Naive thymus-derived CD4-positive, alpha-beta T cell (primary cell): Measurements from ENCODE around the gene APOB. TPM values are rescaled to one million over a fixed set of nuclear protein-coding genes. Genes with fewer than 3 reads are reported as not detected.

Experiments
- ATAC-seq: fragments of 150-1000 bp; cut with Tn5 transposase; 2 replicates; pipeline ENCODE4 v1.10.0; 2021; ENCODE audit warnings: mild to moderate bottlenecking, moderate library complexity
- CTCF ChIA-PET: fragments of 350-600 bp; sonication (Branson Sonifier 250); formaldehyde crosslinking; loops from one replicate; lab custom pipeline; 2021; ENCODE audit warnings: antibody characterized with exemption; lab: Charles Lee
- POLR2A ChIA-PET: fragments of 350-600 bp; sonication (Branson Sonifier 250); formaldehyde crosslinking; loops from one replicate; lab custom pipeline; 2021; ENCODE audit warnings: antibody characterized with exemption, inconsistent platforms; lab: Charles Lee
- DNase-seq, 9 donors: peaks; one replicate each; pipeline versions ENCODE4 v3.0.0 to v3.0.0-alpha.2; 2020 to 2022; ENCODE audit warnings: mixed read lengths in 1 of 9
- H3K27ac ChIP-seq: one replicate; pipeline ENCODE4 v1.7.0; 2013; ENCODE audit warnings: mild to moderate bottlenecking, low read depth, low read length, moderate library complexity
- H3K27me3 ChIP-seq, 2 donors: one replicate each; pipeline ENCODE4 v1.7.0; 2013; ENCODE audit warnings: low read length in 2 of 2, mild to moderate bottlenecking in 2 of 2, moderate library complexity in 2 of 2; ENCODE audit not compliant: control insufficient read depth in 2 of 2, insufficient read depth in 2 of 2
- H3K36me3 ChIP-seq, 3 experiments: 1 replicate in 2 of 3; 2 replicates in 1 of 3; pipeline ENCODE4 v1.7.0; 2013; ENCODE audit warnings: low read length in 3 of 3, mild to moderate bottlenecking in 3 of 3, moderate library complexity in 1 of 3; ENCODE audit not compliant: insufficient read depth in 3 of 3, control insufficient read depth in 2 of 3
- H3K4me1 ChIP-seq, 2 donors: one replicate each; pipeline ENCODE4 v1.7.0; 2013; ENCODE audit warnings: low read length in 2 of 2, mild to moderate bottlenecking in 2 of 2, moderate library complexity in 1 of 2; ENCODE audit not compliant: control insufficient read depth in 2 of 2, insufficient read depth in 2 of 2
- H3K4me3 ChIP-seq: 2 replicates; pipeline ENCODE4 v1.7.0; 2013; ENCODE audit warnings: mild to moderate bottlenecking, low read length
- H3K9me3 ChIP-seq, 3 experiments: 1 replicate in 2 of 3; 2 replicates in 1 of 3; pipeline ENCODE4 v1.7.0; 2013; ENCODE audit warnings: low read length in 3 of 3; ENCODE audit not compliant: control insufficient read depth in 2 of 3
- H3K27ac Mint-ChIP-seq, 9 donors: one replicate each; pipeline ENCODE4 v1.8.0; 2020 to 2022; ENCODE audit warnings: mixed read lengths in 9 of 9, mild to moderate bottlenecking in 8 of 9, moderate library complexity in 5 of 9, inconsistent platforms in 2 of 9
- H3K27me3 Mint-ChIP-seq, 5 donors: one replicate each; pipeline ENCODE4 v1.8.0; 2021 to 2022; ENCODE audit warnings: mixed read lengths in 5 of 5, mild to moderate bottlenecking in 1 of 5
- H3K36me3 Mint-ChIP-seq, 5 donors: one replicate each; pipeline ENCODE4 v1.8.0; 2020 to 2022; ENCODE audit warnings: mixed read lengths in 5 of 5, mild to moderate bottlenecking in 3 of 5, inconsistent platforms in 1 of 5
- H3K4me1 Mint-ChIP-seq, 7 donors: one replicate each; pipeline ENCODE4 v1.8.0; 2020 to 2022; ENCODE audit warnings: mixed read lengths in 7 of 7, mild to moderate bottlenecking in 3 of 7, inconsistent platforms in 1 of 7
- H3K4me3 Mint-ChIP-seq, 10 donors: one replicate each; pipeline ENCODE4 v1.8.0; 2020 to 2022; ENCODE audit warnings: mild to moderate bottlenecking in 10 of 10, mixed read lengths in 10 of 10, moderate library complexity in 6 of 10, inconsistent platforms in 2 of 10
- H3K9me3 Mint-ChIP-seq, 11 donors: one replicate each; pipeline ENCODE4 v1.8.0; 2020 to 2022; ENCODE audit warnings: mixed read lengths in 11 of 11, mild to moderate bottlenecking in 4 of 11, inconsistent platforms in 1 of 11, moderate library complexity in 1 of 11
- intact Hi-C, 2 donors: fragments of 100-400 bp; cut with micrococcal nuclease; formaldehyde crosslinking; loops; one replicate each; pipeline ENCODE4 v1.15.1; 2023
- polyA plus RNA-seq, 2 donors: library from polyadenylated mRNA; unstranded; fragments of 300-500 nt; fragmentation: Illumina TruSeq; gene quantifications; one replicate each; pipeline ENCODE4 v1.2.3, GENCODE V29; 2021
- total RNA-seq, 6 experiments: library from RNA in 5 of 6; stranded (reverse) in 5 of 6; gene quantifications; 1 replicate in 5 of 6; 2 replicates in 1 of 6; pipeline ENCODE4 v1.2.3 and lab custom pipeline; 2021 to 2026

The APOB gene
- total and polyA plus RNA-seq, 7 experiments from 2014 or later = not detected

DNA sequence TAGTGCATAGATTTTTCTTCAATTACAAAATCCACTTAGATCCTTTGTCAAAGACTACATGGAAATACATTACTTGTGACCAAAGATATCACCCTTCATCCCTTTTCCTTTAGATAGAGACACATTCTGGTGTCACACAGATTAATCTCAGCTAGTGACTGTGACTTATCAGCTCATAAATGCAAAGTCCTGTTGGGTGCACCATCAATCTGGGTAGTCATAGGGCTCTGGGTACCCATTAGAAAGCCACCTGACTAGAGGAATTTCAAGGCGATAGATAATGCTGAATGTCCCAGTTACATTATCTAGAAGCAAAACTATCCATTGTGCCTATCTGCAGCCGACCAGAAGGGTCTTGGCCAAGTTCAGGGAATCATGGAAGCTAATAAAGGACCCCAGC, 2.6 kb upstream of the APOB start:
- H3K9me3 Mint-ChIP-seq = peaks cover 0 to 3% (median 0%) of the 10 kb centered on the region in 11 donors
- no peak for DNase-seq
- peaks cover 3 to 8% (median 5%) of the 10 kb centered on the region in 7 donors for H3K4me1 Mint-ChIP-seq
- Histone ChIP-seq H3K27ac (no peak overlapping the region), H3K36me3 (no peaks in the 10 kb centered on the region), H3K9me3 (no peaks in the 10 kb centered on the region), H3K4me1 (no peaks in the 10 kb centered on the region), H3K27me3 (no peaks in the 10 kb centered on the region), H3K4me3 (no peak overlapping the region)
- no peak overlapping the region for H3K4me3 Mint-ChIP-seq
- H3K27ac Mint-ChIP-seq = no peak overlapping the region
- no peaks in the 10 kb centered on the region for H3K36me3 Mint-ChIP-seq
- CTCF ChIA-PET = no interaction called here
- no peak for ATAC-seq
- intact Hi-C loops = no loop called here
- H3K27me3 Mint-ChIP-seq = peaks cover 19 to 51% (median 42%) of the 10 kb centered on the region in 5 donors
- POLR2A ChIA-PET = no interaction called here

DNA sequence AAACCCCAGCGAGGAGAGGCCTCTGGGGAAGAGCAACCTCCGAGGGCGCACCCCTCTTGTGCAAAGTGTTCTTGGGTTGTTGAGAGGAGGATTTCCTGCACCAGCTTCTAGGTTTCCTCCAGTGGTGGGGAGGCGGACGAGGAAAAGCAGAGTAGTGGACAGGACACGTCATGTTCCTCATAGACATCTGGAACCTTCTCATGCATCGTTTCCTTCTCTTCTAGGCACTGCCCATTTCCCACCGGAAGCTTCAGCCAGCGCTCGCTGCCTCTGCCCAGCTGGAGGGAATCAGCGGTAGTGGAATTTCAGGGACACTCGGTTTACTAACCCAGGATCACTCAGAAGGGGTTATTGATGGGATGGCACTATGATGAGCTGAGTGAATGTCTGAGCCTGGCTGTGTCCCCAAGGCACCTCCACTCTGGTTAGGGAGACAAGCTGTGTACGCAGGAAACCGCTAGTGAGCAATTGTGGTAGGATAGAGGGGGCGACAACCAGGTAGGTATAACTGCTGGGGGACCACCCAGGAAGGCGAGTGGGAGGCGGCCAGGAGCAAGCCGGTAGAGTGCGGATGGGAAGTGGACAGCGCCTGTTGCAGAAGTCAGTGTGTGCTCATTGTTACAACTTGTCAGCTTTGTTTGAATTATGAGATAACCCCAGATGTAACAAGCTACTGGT, 960 bp upstream of the APOB start:
- Mint-ChIP-seq H3K27ac (no peak overlapping the region), H3K9me3 (peaks cover 0 to 3% (median 0%) of the 10 kb centered on the region in 11 donors), H3K4me1 (peaks cover 3 to 8% (median 5%) of the 10 kb centered on the region in 7 donors), H3K36me3 (no peaks in the 10 kb centered on the region), H3K4me3 (peak overlapping the region in 1 of 10 donors; percentile 33), H3K27me3 (peaks cover 19 to 52% (median 42%) of the 10 kb centered on the region in 5 donors)
- Histone ChIP-seq H3K4me3 (no peak overlapping the region), H3K9me3 (no peaks in the 10 kb centered on the region), H3K27me3 (no peaks in the 10 kb centered on the region), H3K4me1 (no peaks in the 10 kb centered on the region), H3K36me3 (no peaks in the 10 kb centered on the region), H3K27ac (no peak overlapping the region)
- peak; percentile 3 for ATAC-seq
- no peak for DNase-seq
- intact Hi-C loops = no loop called here
- ChIA-PET POLR2A (no interaction called here), CTCF (interaction anchor here (1.0 kb wide), 1 partner anchor 9 kb away, joined by 4 read pairs; no protein-coding TSS in a partner anchor)

DNA sequence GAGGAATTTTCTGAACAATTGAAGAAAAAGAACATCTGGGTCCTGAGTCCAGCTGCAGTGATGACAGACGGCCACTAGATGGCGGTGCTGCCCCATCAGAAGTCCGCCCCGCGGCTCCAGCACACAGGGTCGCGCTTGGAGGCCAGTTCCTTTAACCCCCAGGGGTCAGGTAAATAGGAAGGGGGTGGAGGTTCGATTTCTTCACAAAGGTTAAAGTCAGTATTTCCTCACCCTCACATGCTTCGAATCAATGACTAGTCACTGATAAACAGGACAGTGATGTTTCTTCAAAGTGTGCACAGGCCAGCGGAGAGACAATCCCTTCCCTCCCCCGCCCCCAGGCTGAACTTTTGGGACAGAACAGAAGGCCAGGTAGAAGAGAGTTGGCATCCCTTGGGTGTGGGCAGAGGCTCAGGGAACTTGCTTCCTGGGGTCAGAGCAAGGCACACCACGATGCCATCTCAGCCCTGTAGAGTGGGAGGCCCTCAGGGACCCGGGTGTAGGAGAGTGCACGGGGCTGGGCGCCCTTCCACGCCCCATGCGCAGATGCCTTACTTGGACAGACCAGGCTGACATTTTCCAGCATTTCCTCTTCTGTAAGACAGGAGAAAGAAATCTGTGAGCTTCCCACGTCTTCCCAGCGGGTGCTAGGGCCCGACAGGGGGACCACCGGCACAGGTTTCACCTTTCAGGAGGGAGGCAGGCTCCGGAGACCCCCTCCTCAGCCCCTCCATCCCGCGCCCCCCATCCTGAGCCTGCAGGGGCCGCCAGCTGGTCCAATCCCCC, 722 bp downstream of the APOB start:
- DNase-seq (peak; percentile 5 to 55 (median 35)), ATAC-seq (peak; percentile 63)
- Mint-ChIP-seq H3K9me3 (no peaks in the 10 kb centered on the region), H3K27me3 (peaks cover 19 to 55% (median 41%) of the 10 kb centered on the region in 5 donors), H3K36me3 (no peaks in the 10 kb centered on the region), H3K4me3 (peak overlapping the region in 8 of 10 donors; percentile 0 to 61 (median 21)), H3K4me1 (peaks cover 3 to 8% (median 5%) of the 10 kb centered on the region in 7 donors), H3K27ac (no peak overlapping the region)
- CTCF ChIA-PET = interaction anchor here (1.1 to 2.2 kb wide), 2 partner anchors 9 to 11 kb away, joined by 5 to 9 read pairs; no protein-coding TSS in a partner anchor
- H3K27ac ChIP-seq = no peak overlapping the region
- no peaks in the 10 kb centered on the region for H3K9me3 ChIP-seq
- H3K36me3 ChIP-seq = no peaks in the 10 kb centered on the region
- POLR2A ChIA-PET = no interaction called here
- no peaks in the 10 kb centered on the region for H3K27me3 ChIP-seq
- H3K4me1 ChIP-seq = no peaks in the 10 kb centered on the region
- H3K4me3 ChIP-seq = no peak overlapping the region
- intact Hi-C loops = loop anchor here (1.0 kb wide), 2 partner anchors 75 to 274 kb away; no protein-coding TSS in a partner anchor

DNA sequence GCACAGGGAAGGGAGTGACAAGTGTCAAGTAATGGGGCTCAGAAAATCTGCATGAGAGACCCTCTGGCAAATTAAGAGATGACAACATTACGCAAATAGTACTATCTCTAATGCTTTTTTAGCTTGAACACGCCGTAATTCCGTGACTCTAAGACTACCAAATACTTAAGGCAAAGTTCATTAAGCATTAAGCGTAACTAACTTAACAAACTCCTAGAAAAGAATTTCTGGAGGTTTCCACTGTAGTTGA, 1.2 kb downstream of the APOB start:
- Mint-ChIP-seq H3K36me3 (no peaks in the 10 kb centered on the region), H3K27me3 (peaks cover 19 to 51% (median 41%) of the 10 kb centered on the region in 5 donors), H3K4me3 (peak overlapping the region in 2 of 10 donors; percentile 58 to 61), H3K27ac (no peak overlapping the region), H3K9me3 (no peaks in the 10 kb centered on the region), H3K4me1 (peaks cover 3 to 8% (median 5%) of the 10 kb centered on the region in 7 donors)
- no peaks in the 10 kb centered on the region for H3K36me3 ChIP-seq
- H3K9me3 ChIP-seq = no peaks in the 10 kb centered on the region
- ATAC-seq = no peak
- no peaks in the 10 kb centered on the region for H3K27me3 ChIP-seq
- CTCF ChIA-PET = interaction anchor here (1.1 to 2.2 kb wide), 2 partner anchors 10 kb away, joined by 5 to 9 read pairs; no protein-coding TSS in a partner anchor
- intact Hi-C loops = no loop called here
- no peak for DNase-seq
- no peak overlapping the region for H3K4me3 ChIP-seq
- H3K4me1 ChIP-seq = no peaks in the 10 kb centered on the region
- H3K27ac ChIP-seq = no peak overlapping the region
- POLR2A ChIA-PET = no interaction called here

DNA sequence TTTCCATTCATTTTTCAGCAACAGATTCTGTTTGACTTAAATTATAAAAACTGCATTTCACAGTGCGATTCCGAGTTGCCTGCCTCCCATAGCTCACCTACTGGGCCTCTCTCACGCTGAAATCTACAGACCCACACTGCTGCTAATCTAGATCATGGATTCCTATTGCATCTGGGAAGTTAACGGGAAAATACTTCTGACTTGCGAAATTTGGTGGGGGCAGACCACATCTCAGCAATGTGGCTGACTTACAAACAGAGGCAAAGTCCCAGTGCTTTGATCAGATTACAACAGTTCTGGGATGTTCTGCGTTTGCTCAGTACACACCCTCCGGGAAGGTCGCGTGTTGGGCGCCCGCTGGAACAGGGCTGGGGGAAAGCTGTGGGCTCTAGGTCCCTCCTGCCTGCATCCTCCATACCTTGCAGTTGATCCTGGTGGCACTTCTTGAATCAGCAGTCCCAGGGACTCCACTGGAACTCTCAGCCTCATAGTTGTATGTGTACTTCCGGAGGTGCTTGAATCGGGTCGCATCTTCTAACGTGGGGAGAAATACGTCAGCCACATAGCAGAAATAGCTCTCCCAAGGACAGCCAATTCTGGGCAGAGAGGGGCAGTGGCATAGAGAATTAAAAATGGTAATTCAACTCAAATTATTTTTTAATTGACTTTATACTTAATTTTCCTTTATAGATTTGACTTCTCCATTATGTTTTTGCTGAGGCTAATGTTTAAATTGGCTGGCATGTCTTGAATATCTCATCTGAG, 1.7 kb downstream of the APOB start:
- ChIA-PET POLR2A (no interaction called here), CTCF (interaction anchor here (1.1 to 2.2 kb wide), 2 partner anchors 10 kb away, joined by 5 to 9 read pairs; no protein-coding TSS in a partner anchor)
- Mint-ChIP-seq H3K27ac (no peak overlapping the region), H3K4me1 (peaks cover 3 to 8% (median 5%) of the 10 kb centered on the region in 7 donors), H3K9me3 (no peaks in the 10 kb centered on the region), H3K36me3 (no peaks in the 10 kb centered on the region), H3K4me3 (no peak overlapping the region), H3K27me3 (peaks cover 19 to 48% (median 41%) of the 10 kb centered on the region in 5 donors)
- DNase-seq = no peak
- Histone ChIP-seq H3K36me3 (no peaks in the 10 kb centered on the region), H3K27ac (no peak overlapping the region), H3K9me3 (no peaks in the 10 kb centered on the region), H3K4me3 (no peak overlapping the region), H3K27me3 (no peaks in the 10 kb centered on the region), H3K4me1 (no peaks in the 10 kb centered on the region)
- intact Hi-C loops = no loop called here
- no peak for ATAC-seq

DNA sequence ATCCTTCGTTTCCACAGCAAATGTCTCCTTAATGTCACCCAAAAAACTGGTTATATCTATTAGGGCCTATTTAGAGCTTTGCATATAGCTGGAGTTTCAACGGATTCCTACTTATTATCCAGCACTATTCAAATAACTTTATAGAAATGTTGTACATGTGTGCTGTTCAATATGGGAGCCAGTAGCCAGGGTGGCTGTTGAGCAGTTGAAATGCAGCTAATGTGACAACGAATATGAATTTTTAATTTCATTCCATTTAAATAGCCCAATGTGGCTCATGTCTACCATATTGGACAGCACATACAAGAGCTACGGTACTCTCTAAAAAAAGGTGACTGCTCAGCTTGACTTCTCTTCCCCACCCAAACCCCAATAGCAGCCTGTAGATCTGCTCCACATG, 2.4 kb downstream of the APOB start:
- DNase-seq (no peak), ATAC-seq (no peak)
- H3K4me1 Mint-ChIP-seq = peaks cover 3 to 8% (median 5%) of the 10 kb centered on the region in 7 donors
- peaks cover 0 to under 1% (median 0%) of the 10 kb centered on the region in 11 donors for H3K9me3 Mint-ChIP-seq
- no peaks in the 10 kb centered on the region for H3K36me3 ChIP-seq
- peaks cover 19 to 45% (median 42%) of the 10 kb centered on the region in 5 donors for H3K27me3 Mint-ChIP-seq
- no peak overlapping the region for H3K4me3 ChIP-seq
- no peak overlapping the region for H3K27ac ChIP-seq
- H3K4me3 Mint-ChIP-seq = no peak overlapping the region
- no peak overlapping the region for H3K27ac Mint-ChIP-seq
- ChIA-PET POLR2A (no interaction called here), CTCF (interaction anchor here (0.5 to 2.2 kb wide), 2 partner anchors 9 to 67 kb away, joined by 3 to 9 read pairs; no protein-coding TSS in a partner anchor)
- no peaks in the 10 kb centered on the region for H3K27me3 ChIP-seq
- H3K36me3 Mint-ChIP-seq = no peaks in the 10 kb centered on the region
- H3K4me1 ChIP-seq = no peaks in the 10 kb centered on the region
- H3K9me3 ChIP-seq = no peaks in the 10 kb centered on the region
- intact Hi-C loops = no loop called here
